OCI-LY3 (cell line): ENCODE measurements around the gene RTN4RL1.

ENCODE experiments used
- CTCF ChIP-seq: fragments of 200-600, 300-600 bp; sonication (generic); IDR thresholded peaks from 2 replicates; pipeline ENCODE4 v1.5.1; 2014; ENCODE audit warnings: antibody characterized with exemption, low read length, low read depth
- EZH2phosphoT487 ChIP-seq: fragments of 200-600 bp; shearing (Covaris generic); IDR thresholded peaks from 2 replicates; pipeline ENCODE4 v1.6.1; 2018; ENCODE audit warnings: antibody characterized with exemption, mixed run types, low read depth

GRCh38 chr17:1949754-1950153, 75.4 kb downstream of the RTN4RL1 start:
- TF ChIP-seq CTCF (no peak), EZH2phosphoT487 (no peak)
